Heart right ventricle (tissue), 16 donors: ENCODE results near the gene SDCBP2. TPM values are rescaled to one million over a fixed set of nuclear protein-coding genes. Genes with fewer than 3 reads are reported as not detected.

ENCODE experiments used
- ATAC-seq, 8 donors: fragments of 200-7000 bp; cut with Tn5 transposase; one replicate each; pipeline ENCODE4 v1.9.1; 2020; ENCODE audit warnings: mild to moderate bottlenecking in 8 of 8, moderate library complexity in 8 of 8, moderate number of reproducible peaks in 1 of 8
- DNase-seq, 2 donors: peaks; one replicate each; pipeline ENCODE4 v3.0.0-alpha.2; 2020
- H3K27ac ChIP-seq, 10 donors: fragments of 200-600 bp; sonication (generic) in 2 of 10; one replicate each; pipeline versions ENCODE4 v1.5.0 to v1.8.0; 2020 to 2022; ENCODE audit warnings: mild to moderate bottlenecking in 3 of 10
- H3K27me3 ChIP-seq, 7 donors: fragments of 200-600 bp; one replicate each; pipeline ENCODE4 v1.8.0; 2021 to 2022; ENCODE audit warnings: mild to moderate bottlenecking in 2 of 7
- H3K36me3 ChIP-seq, 9 donors: fragments of 200-600 bp; sonication (generic) in 1 of 9; one replicate each; pipeline versions ENCODE4 v1.5.0 to v1.8.0; 2020 to 2022; ENCODE audit warnings: mild to moderate bottlenecking in 2 of 9
- H3K4me1 ChIP-seq, 9 donors: fragments of 200-600 bp; sonication (generic) in 1 of 9; one replicate each; pipeline versions ENCODE4 v1.5.0 to v1.8.0; 2020 to 2022; ENCODE audit warnings: mild to moderate bottlenecking in 4 of 9
- H3K4me3 ChIP-seq, 10 donors: fragments of 200-600 bp; sonication (generic) in 2 of 10; one replicate each; pipeline versions ENCODE4 v1.5.0 to v1.8.0; 2020 to 2022; ENCODE audit warnings: mild to moderate bottlenecking in 7 of 10, moderate library complexity in 2 of 10
- H3K9me3 ChIP-seq, 11 donors: fragments of 200-600 bp in 10 of 11; sonication (generic) in 2 of 11; one replicate each; pipeline versions ENCODE4 v1.5.0 to v1.8.0; 2013 to 2022; ENCODE audit warnings: mild to moderate bottlenecking in 2 of 11, control low read depth in 1 of 11, moderate library complexity in 1 of 11
- CTCF ChIP-seq, 9 donors: fragments of 200-600 bp; sonication (generic) in 2 of 9; IDR thresholded peaks; one replicate each; pipeline versions ENCODE4 v1.5.0 to v1.8.0; 2021 to 2022; ENCODE audit warnings: antibody characterized with exemption in 9 of 9, mild to moderate bottlenecking in 5 of 9, moderate library complexity in 1 of 9
- WGBS, 2 donors: extraction: QIAGEN DNeasy Blood & Tissue Kit; methylation state at CpG; one replicate each; pipeline ENCODE4 v1.1.7; 2013; ENCODE audit warnings: inconsistent platforms in 1 of 2; 5-methylcytosine and 5-hydroxymethylcytosine counted together
- intact Hi-C, 10 donors: fragments of 100-400 bp; cut with DNase I; formaldehyde crosslinking; loops; one replicate each; pipeline versions ENCODE4 v1.11.1 to v1.14.2; 2022
- polyA plus RNA-seq, 2 donors: library from polyadenylated mRNA; stranded (reverse); fragments of 200-250 nt; gene quantifications; one replicate each; pipeline ENCODE4 v1.2.3, GENCODE V29; 2013
- total RNA-seq, 10 donors: library from RNA; stranded (reverse); fragmentation: NEBNext Ultra II Directional in 3 of 10; extraction: Animal tissue kit (Norgen Biotek cat#: 25700) in 3 of 10; gene quantifications; one replicate each; pipeline versions ENCODE4 v1.2.1 to v1.2.4, GENCODE V29; 2021 to 2023
- donor health status: Arrhythmogenic right ventricular cardiomyopathy.
- donor health status: ischemic (EF 13 %, LVEDD 7.1; RV severe dilation, severe dysfunction).
- donor health status: healthy with polysubstance abuse.
- donor health status: DM: no; HTN: yes; CAD: no.
- donor health status: DM: no; HTN: no; CAD: no.
- donor health status: ischemic (EF 25% LVEDD 6.9; RV normal size, moderate dysfunction).
- donor health status: ischemic (EF 25% LVEDD 5.7; RV mildly dilated, moderate dysfunction).
- donor health status: healthy.
- donor health status: DM: yes; HTN: yes; CAD: no.
- donor health status: Ischemic cardiomyopathy.
- donor health status: ischemic (EF 35%, LVEDD 5.7; RV mildly dilated, moderate dysfunction).
- donor health status: nonischemic (EF 11% LVEDD 7.7; RV severe dilation, severe dysfunction).
- donor health status: DM: yes; HTN: yes; CAD: no.
- donor health status: PGD.
- donor health status: ischemic (EF 29% LVEDD 5.4; RV normal size, mild dysfunction).
- donor health status: nonischemic (EF 23%, LVEDD 6.1; RV moderate dilation, normal function).

Gene SDCBP2
- total and polyA plus RNA-seq, 12 donors = 0.62 to 4.3 (median 2.0) TPM

GRCh38 chr20:1377341-1377871 is 48.5 kb upstream of the SDCBP2 start:
- H3K36me3 ChIP-seq = peaks cover 0 to 36% (median 6%) of the 10 kb centered on the region in 9 donors
- peak overlapping the region; percentile 5 to 80 (median 66) for H3K27ac ChIP-seq
- WGBS, 2 donors = 59 to 67% methylated on average over 5 of the region's 5 CpGs
- H3K4me3 ChIP-seq = peak overlapping the region in 1 of 10 donors; percentile 8
- H3K9me3 ChIP-seq = no peaks in the 10 kb centered on the region
- ATAC-seq = no peak
- intact Hi-C loops = no loop called here
- no peak for DNase-seq
- H3K27me3 ChIP-seq = no peaks in the 10 kb centered on the region
- peaks cover 17 to 100% (median 95%) of the 10 kb centered on the region in 9 donors for H3K4me1 ChIP-seq
- TF ChIP-seq CTCF (IDR thresholded peaks at IDR 0.05) = no peak

GRCh38 chr20:1376408-1377270 is 47.7 kb upstream of the SDCBP2 start:
- Histone ChIP-seq H3K27me3 (no peaks in the 10 kb centered on the region), H3K27ac (peak overlapping the region in 9 of 10 donors; percentile 40 to 80 (median 67))
- WGBS, 2 donors = 48 to 56% methylated on average over 7 of the region's 7 CpGs

GRCh38 chr20:1376007-1376406 is 47.1 kb upstream of the SDCBP2 start:
- H3K27me3 ChIP-seq = no peaks in the 10 kb centered on the region
- no peak for TF ChIP-seq CTCF (IDR thresholded peaks at IDR 0.05)
- peaks cover 0 to 45% (median 10%) of the 10 kb centered on the region in 9 donors for H3K36me3 ChIP-seq
- intact Hi-C loops = no loop called here
- ATAC-seq (peak in 3 of 8 donors; percentile 7 to 39 (median 13)), DNase-seq (no peak)
- peak overlapping the region in 9 of 10 donors; percentile 40 to 80 (median 67) for H3K27ac ChIP-seq
- peak overlapping the region in 2 of 10 donors; percentile 10 to 20 for H3K4me3 ChIP-seq
- 69 to 92% methylated on average over 1 of the region's 1 CpG for WGBS, 2 donors
- no peaks in the 10 kb centered on the region for H3K9me3 ChIP-seq
- peaks cover 22 to 100% (median 95%) of the 10 kb centered on the region in 9 donors for H3K4me1 ChIP-seq

More at GRCh38 chr20:1376408-1377270, 47.7 kb upstream of the SDCBP2 start:
- Histone ChIP-seq H3K4me1 (peaks cover 17 to 100% (median 95%) of the 10 kb centered on the region in 9 donors), H3K36me3 (peaks cover 0 to 39% (median 6%) of the 10 kb centered on the region in 9 donors), H3K9me3 (no peaks in the 10 kb centered on the region), H3K4me3 (peak overlapping the region in 1 of 10 donors; percentile 20)
- DNase-seq (no peak), ATAC-seq (peak in 7 of 8 donors; percentile 16 to 48 (median 23))
- intact Hi-C loops = no loop called here
- TF ChIP-seq CTCF (IDR thresholded peaks at IDR 0.05) = no peak

GRCh38 chr20:1375515-1375914 is 46.6 kb upstream of the SDCBP2 start:
- Histone ChIP-seq H3K9me3 (no peaks in the 10 kb centered on the region), H3K27me3 (no peaks in the 10 kb centered on the region), H3K36me3 (peaks cover 0 to 50% (median 13%) of the 10 kb centered on the region in 9 donors), H3K4me3 (peak overlapping the region in 2 of 10 donors; percentile 10 to 20), H3K4me1 (peaks cover 25 to 100% (median 96%) of the 10 kb centered on the region in 9 donors), H3K27ac (peak overlapping the region in 9 of 10 donors; percentile 40 to 80 (median 67))
- peak in 7 of 8 donors; percentile 36 to 64 (median 52) for ATAC-seq
- 41 to 51% methylated on average over 8 of the region's 8 CpGs for WGBS, 2 donors
- intact Hi-C loops = loop anchor here in 1 of 10 donors (2.0 kb wide), 1 partner anchor 49 kb away; no protein-coding TSS in a partner anchor
- no peak for DNase-seq
- no peak for TF ChIP-seq CTCF (IDR thresholded peaks at IDR 0.05)
